BJ (cell line): Measurements from ENCODE around the gene TTLL13. TPM values are rescaled to one million over a fixed set of nuclear protein-coding genes. Genes with fewer than 3 reads are reported as not detected.

ENCODE experiments used
- CTCF ChIA-PET: fragments of 350-600 bp; formaldehyde crosslinking; extraction: SDS; loops from one replicate; lab custom pipeline; 2021; ENCODE audit warnings: antibody characterized with exemption, inconsistent platforms; lab: Yijun Ruan, JAX
- POLR2A ChIA-PET: fragments of 300-600 bp; sonication (Branson Sonifier 250); formaldehyde crosslinking; extraction: SDS; loops from one replicate; lab custom pipeline; 2021; ENCODE audit warnings: antibody characterized with exemption; lab: Charles Lee
- DNase-seq: peaks from one replicate; pipeline ENCODE4 v3.0.0-alpha.2; 2011; ENCODE audit warnings: low read depth
- H3K27me3 ChIP-seq: 2 replicates; pipeline ENCODE4 v1.6.0; 2011; ENCODE audit warnings: low read length; ENCODE audit not compliant: control insufficient read depth, insufficient read depth
- H3K36me3 ChIP-seq: 2 replicates; pipeline ENCODE4 v1.5.1; 2011; ENCODE audit warnings: low read length; ENCODE audit not compliant: control insufficient read depth, insufficient read depth
- H3K4me3 ChIP-seq: 2 replicates; pipeline ENCODE4 v1.5.1; 2011; ENCODE audit warnings: low read depth, mild to moderate bottlenecking, control low read depth, low read length
- polyA plus RNA-seq: library from polyadenylated mRNA; depleted of rRNA; stranded (reverse); fragments of >200 nt; gene quantifications from 2 replicates; pipeline ENCODE4 v1.2.3, GENCODE V29; 2011
- TF ChIP-seq, protein P1 (sequence below): IDR thresholded peaks from 2 replicates; pipeline ENCODE4 v1.5.1; 2011; ENCODE audit warnings: low read depth, mild to moderate bottlenecking, control low read depth, inconsistent platforms, low read length, moderate library complexity; ENCODE audit not compliant: insufficient read depth

Gene TTLL13
- polyA plus RNA-seq, 1 experiment = 0.05 TPM

DNA sequence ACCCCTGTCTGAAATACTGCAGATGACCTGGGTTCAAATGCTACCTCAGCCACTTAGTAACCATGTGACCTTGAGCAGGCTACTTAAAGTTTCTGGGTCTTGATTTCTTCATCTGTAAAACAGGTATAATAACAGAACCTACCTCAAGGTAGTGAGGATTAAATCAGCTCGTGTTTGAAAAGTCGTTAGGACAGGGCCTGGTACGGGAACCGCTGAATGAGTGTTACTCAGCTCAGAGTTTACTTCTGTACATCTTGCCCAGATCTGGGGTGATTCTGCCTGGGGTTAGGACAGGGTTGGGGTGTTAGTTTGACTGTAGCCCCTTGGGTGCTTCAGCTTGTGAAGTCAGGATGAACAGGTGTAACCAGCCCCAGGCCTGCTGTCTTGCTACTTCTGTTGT lies 46.4 kb upstream of the TTLL13 start:
- ChIA-PET POLR2A (no interaction called here), CTCF (interaction anchor here (1.2 to 1.8 kb wide), 2 partner anchors 11 to 18 kb away, joined by 4 read pairs; no protein-coding TSS in a partner anchor)
- Histone ChIP-seq H3K36me3 (peaks cover 3% of the 10 kb centered on the region), H3K27me3 (no peaks in the 10 kb centered on the region), H3K4me3 (no peak overlapping the region)
- DNase-seq = no peak
- TF ChIP-seq, protein P1, sequence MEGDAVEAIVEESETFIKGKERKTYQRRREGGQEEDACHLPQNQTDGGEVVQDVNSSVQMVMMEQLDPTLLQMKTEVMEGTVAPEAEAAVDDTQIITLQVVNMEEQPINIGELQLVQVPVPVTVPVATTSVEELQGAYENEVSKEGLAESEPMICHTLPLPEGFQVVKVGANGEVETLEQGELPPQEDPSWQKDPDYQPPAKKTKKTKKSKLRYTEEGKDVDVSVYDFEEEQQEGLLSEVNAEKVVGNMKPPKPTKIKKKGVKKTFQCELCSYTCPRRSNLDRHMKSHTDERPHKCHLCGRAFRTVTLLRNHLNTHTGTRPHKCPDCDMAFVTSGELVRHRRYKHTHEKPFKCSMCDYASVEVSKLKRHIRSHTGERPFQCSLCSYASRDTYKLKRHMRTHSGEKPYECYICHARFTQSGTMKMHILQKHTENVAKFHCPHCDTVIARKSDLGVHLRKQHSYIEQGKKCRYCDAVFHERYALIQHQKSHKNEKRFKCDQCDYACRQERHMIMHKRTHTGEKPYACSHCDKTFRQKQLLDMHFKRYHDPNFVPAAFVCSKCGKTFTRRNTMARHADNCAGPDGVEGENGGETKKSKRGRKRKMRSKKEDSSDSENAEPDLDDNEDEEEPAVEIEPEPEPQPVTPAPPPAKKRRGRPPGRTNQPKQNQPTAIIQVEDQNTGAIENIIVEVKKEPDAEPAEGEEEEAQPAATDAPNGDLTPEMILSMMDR = no peak

DNA sequence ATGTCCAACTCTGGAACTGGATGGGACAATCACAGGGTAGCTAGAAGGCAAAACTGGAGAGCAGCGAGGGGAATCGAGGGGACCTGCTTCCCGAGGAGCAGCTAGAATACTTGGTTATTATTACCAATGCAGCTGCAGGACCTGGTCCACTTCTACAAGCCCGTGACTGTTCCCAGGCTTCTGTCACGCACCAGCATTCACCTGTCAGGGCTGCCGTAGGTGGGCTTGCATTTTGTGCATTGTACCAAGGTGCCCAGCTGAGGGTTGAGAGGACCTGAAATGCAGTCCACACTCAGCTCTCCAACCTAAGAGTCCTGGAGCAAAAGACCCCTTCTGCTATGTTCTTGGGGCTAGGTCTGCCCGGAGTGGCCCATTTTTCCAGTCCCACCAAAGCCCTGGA lies 45.9 kb upstream of the TTLL13 start:
- TF ChIP-seq, protein P1 = no peak
- Histone ChIP-seq H3K27me3 (no peaks in the 10 kb centered on the region), H3K4me3 (no peak overlapping the region), H3K36me3 (peaks cover 3% of the 10 kb centered on the region)
- ChIA-PET CTCF (interaction anchor here (1.2 kb wide), 1 partner anchor 18 kb away, joined by 4 read pairs; no protein-coding TSS in a partner anchor), POLR2A (no interaction called here)
- no peak for DNase-seq

DNA sequence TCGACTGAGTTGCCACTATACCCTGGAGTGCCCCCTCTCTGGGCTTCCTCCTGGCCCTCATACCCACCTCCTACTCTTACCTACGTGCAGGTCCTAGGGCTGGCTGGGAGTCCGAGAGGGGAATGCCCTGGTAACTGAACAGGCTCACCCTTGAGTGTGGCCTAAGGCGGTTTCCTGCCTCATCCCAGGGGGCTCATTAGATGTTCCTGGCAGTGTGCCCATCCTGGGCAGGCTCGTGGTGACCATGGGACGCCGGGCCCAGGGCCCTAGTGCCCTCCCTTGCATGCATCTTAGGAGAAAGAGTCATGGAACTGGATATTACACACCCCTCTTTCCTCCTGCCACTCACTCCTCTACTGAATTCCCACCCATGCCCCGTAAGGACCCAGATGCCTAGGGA lies 45.4 kb upstream of the TTLL13 start:
- Histone ChIP-seq H3K4me3 (no peak overlapping the region), H3K36me3 (peaks cover 3% of the 10 kb centered on the region), H3K27me3 (no peaks in the 10 kb centered on the region)
- TF ChIP-seq, protein P1 = no peak
- no peak for DNase-seq
- POLR2A ChIA-PET = no interaction called here
- CTCF ChIA-PET = no interaction called here

DNA sequence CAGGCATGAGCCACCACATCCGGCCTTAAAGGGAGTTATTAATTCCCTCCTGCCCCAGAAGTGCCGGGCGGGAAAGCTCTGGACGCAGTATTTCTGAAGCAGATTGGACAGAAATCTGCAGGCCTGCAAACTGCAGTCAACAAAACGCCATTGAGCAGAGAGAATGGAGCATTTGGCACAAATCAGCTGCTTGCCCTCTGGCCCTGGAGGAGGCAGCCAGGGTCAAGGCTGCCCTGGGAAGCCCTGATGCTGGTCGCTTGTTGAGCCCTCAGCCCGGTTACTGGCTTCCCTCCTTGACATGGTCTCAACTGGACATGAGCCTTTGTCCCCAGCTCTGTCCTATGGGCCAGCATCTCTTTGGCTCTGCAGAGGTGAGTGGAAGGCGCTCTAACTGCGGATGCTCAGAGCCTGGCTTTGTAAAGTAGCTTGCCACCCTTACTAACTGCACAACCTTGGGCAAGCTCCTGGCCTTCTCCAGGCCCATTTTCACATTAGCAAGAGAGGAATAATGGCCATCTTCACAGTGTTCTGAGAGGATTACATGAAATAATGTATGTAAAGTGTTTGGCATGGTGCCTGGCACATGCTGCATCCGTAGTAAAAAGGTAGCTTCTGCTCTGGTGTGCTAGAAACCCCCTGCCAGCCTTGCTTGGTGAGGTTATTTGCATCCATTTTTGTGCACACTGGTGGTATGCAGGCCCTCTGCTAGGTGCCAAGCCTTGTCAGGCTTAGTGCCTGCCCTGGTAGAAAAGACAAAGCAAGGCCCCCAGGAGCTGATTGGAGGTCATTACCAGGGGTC lies 44.1 kb upstream of the TTLL13 start:
- peaks cover 3% of the 10 kb centered on the region for H3K36me3 ChIP-seq
- no peak overlapping the region for H3K4me3 ChIP-seq
- no peaks in the 10 kb centered on the region for H3K27me3 ChIP-seq
- ChIA-PET POLR2A (no interaction called here), CTCF (interaction anchor here (1.0 to 1.3 kb wide), 3 partner anchors 9 to 16 kb away, joined by 4 to 5 read pairs (median 5); no protein-coding TSS in a partner anchor)
- TF ChIP-seq, protein P1 = no peak
- no peak for DNase-seq

DNA sequence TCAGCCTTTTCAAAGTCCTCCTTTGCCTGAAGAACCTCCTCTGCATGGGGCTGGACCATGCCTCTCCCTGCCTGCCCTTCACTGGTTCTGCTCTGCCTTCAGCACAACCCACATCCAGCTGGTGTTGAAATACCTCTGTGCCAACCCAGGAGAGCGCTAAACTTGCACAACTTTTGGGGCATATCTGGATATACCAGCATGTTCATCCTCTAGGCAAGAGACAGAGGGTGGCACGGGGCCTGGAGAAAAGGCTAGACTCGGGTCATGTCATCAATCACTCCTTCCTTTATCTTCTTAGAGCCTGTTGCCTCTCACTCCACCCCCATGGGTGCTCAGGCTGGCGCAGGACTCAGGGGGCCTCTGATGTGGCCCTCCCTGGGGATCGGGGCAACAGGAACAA lies 43.5 kb upstream of the TTLL13 start:
- ChIA-PET CTCF (interaction anchor here (1.0 to 1.2 kb wide), 3 partner anchors 10 to 15 kb away, joined by 4 to 5 read pairs (median 5); no protein-coding TSS in a partner anchor), POLR2A (no interaction called here)
- TF ChIP-seq, protein P1 = no peak
- no peak overlapping the region for H3K4me3 ChIP-seq
- H3K36me3 ChIP-seq = peaks cover 3% of the 10 kb centered on the region
- no peaks in the 10 kb centered on the region for H3K27me3 ChIP-seq
- no peak for DNase-seq
